Smooth muscle cell (in vitro differentiated cells): ENCODE data around the gene SUGP1. TPM values are rescaled to one million over a fixed set of nuclear protein-coding genes. Genes with fewer than 3 reads are reported as not detected.

Experiments used
- DNase-seq: peaks from one replicate; lab custom pipeline; 2025; ENCODE audit not compliant: unreplicated experiment; lab: John Stamatoyannopoulos, UW
- H2AFZ ChIP-seq: fragments of 200-600 bp; sonication (generic); 2 replicates; pipeline ENCODE4 v1.6.0; 2016; ENCODE audit warnings: antibody characterized with exemption, low read depth, mild to moderate bottlenecking
- H3F3A ChIP-seq: fragments of 200-600 bp; sonication (generic); 2 replicates; pipeline ENCODE4 v1.6.0; 2017; ENCODE audit warnings: antibody characterized with exemption, low read depth
- H3K27ac ChIP-seq: fragments of 200-600 bp; sonication (generic); 2 replicates; pipeline ENCODE4 v1.5.1; 2016; ENCODE audit warnings: low read depth, mild to moderate bottlenecking
- H3K27me3 ChIP-seq: fragments of 200-600 bp; sonication (generic); 2 replicates; pipeline ENCODE4 v1.6.1; 2016; ENCODE audit warnings: low read depth, mild to moderate bottlenecking
- H3K36me3 ChIP-seq: fragments of 200-600 bp; sonication (generic); 2 replicates; pipeline ENCODE4 v1.5.1; 2016; ENCODE audit warnings: low read depth
- H3K4me1 ChIP-seq: fragments of 200-600 bp; sonication (generic); 2 replicates; pipeline ENCODE4 v1.5.1; 2016; ENCODE audit warnings: low read depth
- H3K4me2 ChIP-seq: fragments of 200-600 bp; sonication (generic); 2 replicates; pipeline ENCODE4 v1.6.0; 2016; ENCODE audit warnings: mild to moderate bottlenecking
- H3K4me3 ChIP-seq: fragments of 200-600 bp; sonication (generic); 2 replicates; pipeline ENCODE4 v1.5.1; 2016; ENCODE audit warnings: mild to moderate bottlenecking
- H3K79me2 ChIP-seq: fragments of 200-600 bp; sonication (generic); 2 replicates; pipeline ENCODE4 v1.6.0; 2016; ENCODE audit warnings: low read depth, mild to moderate bottlenecking
- H3K9ac ChIP-seq: fragments of 200-600 bp; sonication (generic); 2 replicates; pipeline ENCODE4 v1.6.0; 2016; ENCODE audit warnings: low read depth
- H3K9me3 ChIP-seq: fragments of 200-600 bp; sonication (generic); replicated peaks from 2 replicates; pipeline ENCODE4 v1.5.1; 2016; ENCODE audit warnings: low read depth
- H4K20me1 ChIP-seq: fragments of 200-600 bp; sonication (generic); 2 replicates; pipeline ENCODE4 v1.6.0; 2016; ENCODE audit warnings: low read depth
- WGBS: methylation state at CpG from one replicate; pipeline ENCODE4 v1.1.7; 2016; ENCODE audit warnings: low lambda C conversion rate; 5-methylcytosine and 5-hydroxymethylcytosine counted together
- polyA plus RNA-seq: library from polyadenylated mRNA; unstranded; fragments of >200 nt; fragmentation: Nextera tagmentation; extraction: Ambion mirVana; gene quantifications from 2 replicates; pipeline ENCODE4 v1.2.1, GENCODE V29; 2016
- total RNA-seq: library from RNA; depleted of rRNA; stranded (reverse); fragments of >200 nt; gene quantifications from 2 replicates; pipeline ENCODE4 v1.2.3, GENCODE V29; 2014
- TF ChIP-seq, protein P1 (sequence below): fragments of 200-600 bp; sonication (generic); IDR thresholded peaks from 2 replicates; pipeline ENCODE4 v1.5.1; 2017; ENCODE audit warnings: borderline replicate concordance, mild to moderate bottlenecking, antibody characterized with exemption; ENCODE audit not compliant: insufficient read depth, poor library complexity, severe bottlenecking

Gene SUGP1
- total and polyA plus RNA-seq, 2 experiments from 2014 or later, result 19.9 to 54.1 TPM

DNA sequence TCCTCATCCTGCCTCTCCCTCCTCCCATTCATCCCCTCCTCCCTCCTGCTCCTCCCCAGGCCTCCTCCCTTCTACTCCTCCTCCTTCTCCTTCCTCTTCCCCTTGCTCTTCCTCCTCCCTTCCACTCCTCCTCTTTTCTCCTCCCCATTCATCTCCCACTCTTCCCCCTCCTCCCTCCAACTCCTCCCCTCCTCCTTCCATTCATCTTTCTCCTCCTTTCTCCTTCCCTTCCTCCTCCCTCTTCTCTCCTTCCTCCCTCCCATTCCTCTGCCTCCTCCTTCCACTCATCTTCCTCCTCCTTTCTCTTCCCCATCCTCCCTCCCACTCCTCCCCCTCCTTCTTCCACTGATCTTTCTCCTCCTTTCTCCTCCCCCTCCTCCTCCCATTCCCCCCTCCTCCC is 80.6 kb downstream of the SUGP1 start:
- Histone ChIP-seq H3K27ac (no peak overlapping the region), H3K4me3 (no peak overlapping the region), H2AFZ (no peak overlapping the region), H3K4me2 (no peak overlapping the region), H3K27me3 (peaks cover 9% of the 10 kb centered on the region), H4K20me1 (no peaks in the 10 kb centered on the region), H3K9ac (no peak overlapping the region), H3K36me3 (no peaks in the 10 kb centered on the region), H3F3A (no peaks in the 10 kb centered on the region), H3K4me1 (no peaks in the 10 kb centered on the region), H3K79me2 (no peaks in the 10 kb centered on the region), H3K9me3 (no peaks in the 10 kb centered on the region)
- TF ChIP-seq, protein P1, sequence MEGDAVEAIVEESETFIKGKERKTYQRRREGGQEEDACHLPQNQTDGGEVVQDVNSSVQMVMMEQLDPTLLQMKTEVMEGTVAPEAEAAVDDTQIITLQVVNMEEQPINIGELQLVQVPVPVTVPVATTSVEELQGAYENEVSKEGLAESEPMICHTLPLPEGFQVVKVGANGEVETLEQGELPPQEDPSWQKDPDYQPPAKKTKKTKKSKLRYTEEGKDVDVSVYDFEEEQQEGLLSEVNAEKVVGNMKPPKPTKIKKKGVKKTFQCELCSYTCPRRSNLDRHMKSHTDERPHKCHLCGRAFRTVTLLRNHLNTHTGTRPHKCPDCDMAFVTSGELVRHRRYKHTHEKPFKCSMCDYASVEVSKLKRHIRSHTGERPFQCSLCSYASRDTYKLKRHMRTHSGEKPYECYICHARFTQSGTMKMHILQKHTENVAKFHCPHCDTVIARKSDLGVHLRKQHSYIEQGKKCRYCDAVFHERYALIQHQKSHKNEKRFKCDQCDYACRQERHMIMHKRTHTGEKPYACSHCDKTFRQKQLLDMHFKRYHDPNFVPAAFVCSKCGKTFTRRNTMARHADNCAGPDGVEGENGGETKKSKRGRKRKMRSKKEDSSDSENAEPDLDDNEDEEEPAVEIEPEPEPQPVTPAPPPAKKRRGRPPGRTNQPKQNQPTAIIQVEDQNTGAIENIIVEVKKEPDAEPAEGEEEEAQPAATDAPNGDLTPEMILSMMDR, result no peak
- no peak for DNase-seq

DNA sequence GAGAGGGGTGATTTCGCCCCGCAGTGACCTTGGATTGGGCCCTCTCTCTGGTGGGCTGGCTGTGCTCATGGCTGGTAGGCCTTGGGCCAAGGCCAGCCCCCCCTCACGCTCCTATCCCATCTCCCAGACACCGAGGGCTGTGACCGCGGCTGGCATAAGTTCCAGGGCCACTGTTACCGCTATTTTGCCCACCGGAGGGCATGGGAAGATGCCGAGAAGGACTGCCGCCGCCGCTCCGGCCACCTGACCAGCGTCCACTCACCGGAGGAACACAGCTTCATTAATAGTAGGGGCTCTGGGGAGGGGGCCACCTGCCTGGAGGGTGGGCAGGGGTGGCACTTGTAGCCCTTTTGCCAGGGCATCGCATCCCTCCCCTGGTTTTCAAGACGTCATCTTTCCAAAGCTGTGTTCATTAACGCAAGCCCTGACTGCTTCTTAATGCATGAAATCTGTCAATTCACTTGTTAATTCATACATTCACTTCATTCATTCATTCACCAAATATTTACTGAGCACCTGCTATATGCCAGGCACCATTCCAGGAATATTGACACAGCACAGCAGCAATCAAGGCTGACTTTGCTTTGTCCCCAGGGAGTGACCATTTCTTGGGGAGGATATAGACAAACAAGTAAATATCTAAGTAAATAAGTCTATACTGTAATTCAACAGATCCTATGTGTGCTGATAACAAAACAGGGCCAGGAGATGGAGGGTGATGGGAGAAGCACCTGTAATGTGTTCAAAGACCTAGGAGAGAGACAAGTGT is 82.0 kb downstream of the SUGP1 start:
- H3K9me3 ChIP-seq, result peaks cover 5% of the 10 kb centered on the region
- no peaks in the 10 kb centered on the region for H4K20me1 ChIP-seq
- no peak overlapping the region for H2AFZ ChIP-seq
- no peaks in the 10 kb centered on the region for H3F3A ChIP-seq
- TF ChIP-seq, protein P1, result no peak
- no peak overlapping the region for H3K4me3 ChIP-seq
- no peaks in the 10 kb centered on the region for H3K79me2 ChIP-seq
- H3K36me3 ChIP-seq, result no peaks in the 10 kb centered on the region
- 86% methylated on average over 18 of the region's 18 CpGs for WGBS
- H3K9ac ChIP-seq, result no peak overlapping the region
- H3K4me2 ChIP-seq, result no peak overlapping the region
- H3K27ac ChIP-seq, result no peak overlapping the region
- no peaks in the 10 kb centered on the region for H3K4me1 ChIP-seq
- peaks cover 9% of the 10 kb centered on the region for H3K27me3 ChIP-seq
- no peak for DNase-seq

DNA sequence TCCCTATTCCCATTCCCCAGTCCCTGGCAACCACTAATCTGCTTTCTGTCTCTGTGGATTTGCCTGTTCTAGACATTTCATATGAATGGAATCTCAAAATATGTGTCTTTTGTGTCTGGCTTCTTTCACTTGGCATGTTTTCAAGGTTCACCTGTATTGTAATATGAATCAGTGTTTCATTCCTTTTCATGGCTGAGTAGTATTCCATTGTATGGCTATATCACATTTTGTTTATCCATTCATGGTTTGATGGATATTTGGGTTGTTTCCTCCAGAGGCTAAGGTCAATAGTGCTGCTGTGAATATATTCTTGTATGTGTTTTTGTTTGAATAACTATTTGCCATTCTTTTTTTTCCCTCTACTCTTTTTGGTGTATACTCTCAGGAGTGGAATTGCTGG is 84.1 kb downstream of the SUGP1 start:
- Histone ChIP-seq H3K9ac (no peak overlapping the region), H3K9me3 (peaks cover 5% of the 10 kb centered on the region)
- TF ChIP-seq, protein P1, result no peak

DNA sequence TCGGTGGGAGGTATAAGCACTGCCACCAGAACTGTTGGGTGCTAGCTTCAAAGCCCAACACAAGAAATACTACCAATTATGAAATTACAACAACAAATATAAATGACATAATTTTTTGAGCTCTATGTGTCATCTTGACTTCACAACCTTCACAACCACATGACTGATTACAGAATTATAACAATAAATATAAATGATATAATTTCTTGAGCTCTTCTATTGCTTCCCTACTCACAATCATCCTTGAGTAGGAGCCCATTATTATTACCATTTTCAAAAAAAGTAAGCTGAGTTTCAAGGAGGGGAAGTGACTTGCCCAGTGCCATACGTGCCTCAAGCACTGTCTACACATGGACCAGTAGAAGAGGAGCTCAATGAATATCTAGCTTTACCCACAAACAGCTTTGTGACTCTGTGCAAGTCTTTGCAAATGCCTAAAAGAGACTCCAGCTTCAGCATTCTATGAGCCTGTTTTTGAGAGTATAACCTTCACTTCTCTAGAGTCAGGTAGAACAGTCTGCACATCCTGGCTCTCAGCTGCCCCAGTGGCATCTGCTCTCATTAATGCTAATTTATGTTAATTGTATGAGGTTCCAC is 86.0 kb downstream of the SUGP1 start:
- Histone ChIP-seq H3K4me1 (no peaks in the 10 kb centered on the region), H3K79me2 (no peaks in the 10 kb centered on the region), H3K27me3 (peaks cover 3% of the 10 kb centered on the region), H4K20me1 (no peaks in the 10 kb centered on the region), H3K36me3 (no peaks in the 10 kb centered on the region), H3K27ac (no peak overlapping the region), H3K4me2 (no peak overlapping the region), H2AFZ (no peak overlapping the region), H3F3A (no peaks in the 10 kb centered on the region), H3K4me3 (no peak overlapping the region), H3K9ac (no peak overlapping the region), H3K9me3 (peaks cover 5% of the 10 kb centered on the region)
- DNase-seq, result no peak
- WGBS, result 89% methylated on average over 2 of the region's 2 CpGs
- TF ChIP-seq, protein P1, result no peak

More for the DNA sequence above, 84.1 kb downstream of the SUGP1 start:
- Histone ChIP-seq H3K4me2 (no peak overlapping the region), H3K4me1 (no peaks in the 10 kb centered on the region), H4K20me1 (no peaks in the 10 kb centered on the region), H3K36me3 (no peaks in the 10 kb centered on the region), H2AFZ (no peak overlapping the region), H3K79me2 (no peaks in the 10 kb centered on the region), H3F3A (no peaks in the 10 kb centered on the region), H3K27me3 (peaks cover 9% of the 10 kb centered on the region), H3K27ac (no peak overlapping the region), H3K4me3 (no peak overlapping the region)
- DNase-seq, result no peak
